Uterus (tissue), 4 donors: ENCODE results near the gene TRIAP1. TPM values are rescaled to one million over a fixed set of nuclear protein-coding genes. Genes with fewer than 3 reads are reported as not detected.

ENCODE experiments used
- DNase-seq, 2 donors: peaks; one replicate each; pipeline ENCODE4 v3.0.0-alpha.2; 2019 to 2020
- H3K27ac ChIP-seq, 2 donors: fragments of 200-600 bp; sonication (generic); 1 replicate in 1 of 2; 2 replicates in 1 of 2; pipeline ENCODE4 v1.5.1; 2016 to 2018
- H3K27me3 ChIP-seq, 2 donors: fragments of 200-600 bp; sonication (generic); one replicate each; pipeline ENCODE4 v1.5.1; 2018 to 2019; ENCODE audit warnings: control low read depth in 1 of 2
- H3K36me3 ChIP-seq, 2 donors: fragments of 200-600 bp; sonication (generic); one replicate each; pipeline ENCODE4 v1.5.1; 2019; ENCODE audit warnings: control low read depth in 1 of 2
- H3K4me1 ChIP-seq, 2 donors: fragments of 200-600 bp; sonication (generic); one replicate each; pipeline ENCODE4 v1.5.1; 2018 to 2019; ENCODE audit warnings: control low read depth in 1 of 2
- H3K4me3 ChIP-seq, 2 donors: fragments of 200-600 bp; sonication (generic); 1 replicate in 1 of 2; 2 replicates in 1 of 2; pipeline ENCODE4 v1.5.1; 2018 to 2019; ENCODE audit warnings: mild to moderate bottlenecking in 1 of 2
- H3K9me3 ChIP-seq, 2 donors: fragments of 200-600 bp; sonication (generic); one replicate each; pipeline ENCODE4 v1.5.1; 2019; ENCODE audit warnings: control low read depth in 1 of 2
- CTCF ChIP-seq, 4 experiments: fragments of 200-600 bp in 2 of 4; fragments of 450-650 bp in 2 of 4; sonication (generic) in 2 of 4; IDR thresholded peaks; one replicate each; pipeline ENCODE4 v1.5.1; 2016 to 2019; ENCODE audit warnings: antibody characterized with exemption in 4 of 4, mild to moderate bottlenecking in 2 of 4, moderate library complexity in 1 of 4
- POLR2A ChIP-seq, 2 donors: fragments of 450-650 bp; IDR thresholded peaks; one replicate each; pipeline ENCODE4 v1.6.1; 2016; ENCODE audit warnings: antibody characterized with exemption in 2 of 2, mild to moderate bottlenecking in 1 of 2, moderate library complexity in 1 of 2
- intact Hi-C: fragments of 100-400 bp; cut with DNase I; formaldehyde crosslinking; loops from one replicate; pipeline ENCODE4 v1.15.1; 2023; ENCODE audit warnings: low total_unique reads
- total RNA-seq, 4 donors: library from RNA; depleted of rRNA in 3 of 4; stranded (reverse); fragments of >200 nt in 3 of 4; gene quantifications; one replicate each; pipeline versions ENCODE4 v1.1.0 to v1.2.4, GENCODE V29; 2014 to 2023
- donor health status: DM: yes; HTN: yes; CAD: no.

TRIAP1 gene
- total RNA-seq, 4 donors from 2014 or later: 1.2 to 16.8 (median 8.0) TPM

GRCh38 chr12:120463712-120464111 is 17.5 kb upstream of the TRIAP1 start:
- TF ChIP-seq CTCF (IDR thresholded peaks at IDR 0.05) (no peak), POLR2A (IDR thresholded peaks at IDR 0.05) (no peak)
- DNase-seq: no peak
- no peaks in the 10 kb centered on the region for H3K36me3 ChIP-seq
- H3K9me3 ChIP-seq: no peaks in the 10 kb centered on the region
- H3K27ac ChIP-seq: no peak overlapping the region
- no peak overlapping the region for H3K4me3 ChIP-seq
- intact Hi-C loops: no loop called here
- peaks cover 0 to 12% of the 10 kb centered on the region in 2 donors for H3K4me1 ChIP-seq
- no peaks in the 10 kb centered on the region for H3K27me3 ChIP-seq

- Histone ChIP-seq H3K27me3 (no peaks in the 10 kb centered on the region), H3K4me1 (peaks cover 0 to 1% of the 10 kb centered on the region in 2 donors), H3K4me3 (no peak overlapping the region), H3K36me3 (no peaks in the 10 kb centered on the region), H3K27ac (no peak overlapping the region), H3K9me3 (no peaks in the 10 kb centered on the region)
- intact Hi-C loops: no loop called here
- TF ChIP-seq POLR2A (IDR thresholded peaks at IDR 0.05) (no peak), CTCF (IDR thresholded peaks at IDR 0.05) (no peak)
- DNase-seq: no peak
Measured at GRCh38 chr12:120462099-120462640, 16.0 kb upstream of the TRIAP1 start.

GRCh38 chr12:120460157-120460556 is 14.0 kb upstream of the TRIAP1 start:
- Histone ChIP-seq H3K27me3 (no peaks in the 10 kb centered on the region), H3K27ac (no peak overlapping the region), H3K9me3 (no peaks in the 10 kb centered on the region), H3K36me3 (no peaks in the 10 kb centered on the region), H3K4me3 (no peak overlapping the region), H3K4me1 (no peaks in the 10 kb centered on the region)
- TF ChIP-seq POLR2A (IDR thresholded peaks at IDR 0.05) (no peak), CTCF (IDR thresholded peaks at IDR 0.05) (no peak)
- intact Hi-C loops: no loop called here
- no peak for DNase-seq

- Histone ChIP-seq H3K4me1 (no peaks in the 10 kb centered on the region), H3K36me3 (no peaks in the 10 kb centered on the region), H3K27ac (no peak overlapping the region), H3K4me3 (no peak overlapping the region), H3K9me3 (no peaks in the 10 kb centered on the region), H3K27me3 (no peaks in the 10 kb centered on the region)
- TF ChIP-seq POLR2A (IDR thresholded peaks at IDR 0.05) (no peak), CTCF (IDR thresholded peaks at IDR 0.05) (no peak)
- no peak for DNase-seq
- intact Hi-C loops: no loop called here
Measured at GRCh38 chr12:120457133-120457532, 10.9 kb upstream of the TRIAP1 start.

GRCh38 chr12:120455302-120455701 is 9.1 kb upstream of the TRIAP1 start:
- no peaks in the 10 kb centered on the region for H3K4me1 ChIP-seq
- no peaks in the 10 kb centered on the region for H3K27me3 ChIP-seq
- no peaks in the 10 kb centered on the region for H3K36me3 ChIP-seq

More at GRCh38 chr12:120455302-120455701, 9.1 kb upstream of the TRIAP1 start:
- no peak overlapping the region for H3K27ac ChIP-seq
- no peak for DNase-seq
- H3K9me3 ChIP-seq: no peaks in the 10 kb centered on the region
- H3K4me3 ChIP-seq: no peak overlapping the region
- intact Hi-C loops: no loop called here
- TF ChIP-seq POLR2A (IDR thresholded peaks at IDR 0.05): no peak
- TF ChIP-seq CTCF (IDR thresholded peaks at IDR 0.05): no peak
